ENCODE measurements around the gene SNRPB2. TPM values are rescaled to one million over a fixed set of nuclear protein-coding genes. Genes with fewer than 3 reads are reported as not detected.

Gene SNRPB2
- total RNA-seq (2022; extraction: Qiagen RNA extraction; ENCODE audit: low read depth) = 119 to 143 TPM (median 132 TPM) in 5 replicates

GRCh38 chr20:16729565-16730460, at the start of gene SNRPB2:
TSS of gene SNRPB2 (plus strand) at chr20:16730026. CDS start at chr20:16731703, 1,677 bp downstream.

GRCh38 chr20:16748308-16748900, 18.6 kb downstream of the SNRPB2 start, which contains the start of gene OTOR:
TSS of gene OTOR (plus strand) at chr20:16748358. CDS start at chr20:16748402, 44 bp downstream.

Other genes starting within 250 kb of the SNRPB2 start
- gene KIF16B, start 156.6 kb upstream of the SNRPB2 start, total RNA-seq (2022; extraction: Qiagen RNA extraction; ENCODE audit: low read depth) = 12.1 to 18.0 TPM (median 16.6 TPM) in 5 replicates
- not detected in 5 replicates for gene OTOR, start 18.3 kb downstream of the SNRPB2 start, total RNA-seq (2022; extraction: Qiagen RNA extraction; ENCODE audit: low read depth)